Daoy (cell line): ENCODE results near the gene SLC26A9. TPM values are rescaled to one million over a fixed set of nuclear protein-coding genes. Genes with fewer than 3 reads are reported as not detected.
"Not testable (repeated sequence)": the region's sequence is repeated elsewhere in the genome, so short reads cannot be mapped to it uniquely, and the experiment has no call there.

ENCODE experiments used
- DNase-seq: peaks from one replicate; pipeline ENCODE4 v3.0.0-alpha.2; 2015; ENCODE audit warnings: low read depth
- total RNA-seq: library from RNA; depleted of rRNA; stranded (reverse); fragments of >200 nt; shearing (Covaris generic); gene quantifications from 2 replicates; pipeline ENCODE4 v1.2.3, GENCODE V29; 2014

The SLC26A9 gene
- total RNA-seq, 1 experiment from 2014 or later = not detected

DNA sequence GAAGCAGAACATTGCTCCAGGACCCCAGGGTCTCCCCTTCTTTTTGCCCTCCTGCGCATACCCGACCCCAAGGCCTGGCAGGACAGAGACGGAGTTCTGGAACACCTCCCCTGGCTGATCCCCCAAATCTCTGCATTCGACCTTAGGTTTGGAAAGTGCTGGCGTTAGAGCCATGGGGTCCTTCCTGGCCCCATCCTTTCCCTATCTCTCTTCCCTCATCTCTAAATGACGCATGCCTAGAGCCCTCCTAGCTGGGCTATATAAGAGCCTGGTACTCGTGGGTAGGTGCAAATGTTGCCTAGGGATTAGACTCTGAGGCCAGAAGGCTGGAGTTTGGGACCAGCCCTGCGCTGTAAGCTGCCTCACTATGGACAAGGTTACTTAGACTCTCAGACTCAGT is 16.6 kb downstream of the SLC26A9 start:
- no peak for DNase-seq

DNA sequence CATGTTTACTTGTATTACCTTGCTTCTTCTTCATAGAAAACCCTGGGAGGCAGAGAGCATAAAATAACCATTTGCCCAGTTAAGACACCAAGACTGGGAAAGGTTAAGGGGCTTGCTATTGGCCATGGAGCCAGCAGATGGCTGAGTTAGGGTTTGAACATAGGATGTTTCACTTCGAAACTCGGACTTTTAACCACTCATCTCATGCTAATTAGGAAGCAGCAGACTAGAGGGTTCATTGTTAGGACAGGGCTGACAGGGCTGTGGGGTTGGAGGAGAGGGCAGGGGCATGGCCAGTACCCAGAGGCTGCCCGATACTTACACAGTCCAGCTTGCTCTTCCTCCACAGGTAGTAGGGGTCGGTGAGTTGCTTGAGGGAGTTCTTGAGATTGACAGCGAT is 17.0 kb downstream of the SLC26A9 start:
- DNase-seq = no peak

DNA sequence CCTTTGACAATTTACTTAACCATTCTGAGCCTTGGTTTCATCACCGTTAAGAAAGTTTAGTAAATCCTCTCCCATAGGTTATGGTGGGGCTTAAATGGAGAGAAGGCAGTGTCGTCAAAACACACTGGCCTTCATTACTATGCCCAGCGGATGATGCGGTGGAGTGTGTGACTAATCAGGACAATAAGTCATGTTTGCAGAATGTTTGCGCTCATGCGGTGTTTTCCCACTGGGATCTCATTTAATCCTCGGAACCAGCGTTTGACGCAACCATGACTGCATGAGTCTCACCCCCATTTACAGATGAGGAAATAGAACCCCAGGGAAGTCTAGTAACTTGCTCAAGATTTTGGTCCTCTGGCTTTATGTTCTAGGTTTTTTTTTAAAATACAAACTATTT is 17.5 kb downstream of the SLC26A9 start:
- peak; percentile 95 for DNase-seq

DNA sequence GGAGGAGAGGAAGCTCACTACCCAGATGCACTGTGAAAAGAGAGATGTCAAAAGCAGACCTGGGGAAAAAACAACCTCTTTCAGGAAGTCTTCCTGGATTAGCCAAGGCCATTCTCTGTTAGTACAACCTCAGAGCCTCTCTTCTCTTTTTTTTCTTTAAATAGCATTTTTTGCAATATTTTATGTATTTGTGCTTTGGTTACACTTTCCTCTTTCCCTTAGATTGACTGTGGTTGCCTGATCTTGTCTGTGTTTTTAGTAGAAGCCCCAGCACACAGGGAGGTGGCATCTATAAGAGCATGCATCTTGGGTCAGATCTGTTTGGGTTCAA is 18.8 kb downstream of the SLC26A9 start:
- DNase-seq = no peak

DNA sequence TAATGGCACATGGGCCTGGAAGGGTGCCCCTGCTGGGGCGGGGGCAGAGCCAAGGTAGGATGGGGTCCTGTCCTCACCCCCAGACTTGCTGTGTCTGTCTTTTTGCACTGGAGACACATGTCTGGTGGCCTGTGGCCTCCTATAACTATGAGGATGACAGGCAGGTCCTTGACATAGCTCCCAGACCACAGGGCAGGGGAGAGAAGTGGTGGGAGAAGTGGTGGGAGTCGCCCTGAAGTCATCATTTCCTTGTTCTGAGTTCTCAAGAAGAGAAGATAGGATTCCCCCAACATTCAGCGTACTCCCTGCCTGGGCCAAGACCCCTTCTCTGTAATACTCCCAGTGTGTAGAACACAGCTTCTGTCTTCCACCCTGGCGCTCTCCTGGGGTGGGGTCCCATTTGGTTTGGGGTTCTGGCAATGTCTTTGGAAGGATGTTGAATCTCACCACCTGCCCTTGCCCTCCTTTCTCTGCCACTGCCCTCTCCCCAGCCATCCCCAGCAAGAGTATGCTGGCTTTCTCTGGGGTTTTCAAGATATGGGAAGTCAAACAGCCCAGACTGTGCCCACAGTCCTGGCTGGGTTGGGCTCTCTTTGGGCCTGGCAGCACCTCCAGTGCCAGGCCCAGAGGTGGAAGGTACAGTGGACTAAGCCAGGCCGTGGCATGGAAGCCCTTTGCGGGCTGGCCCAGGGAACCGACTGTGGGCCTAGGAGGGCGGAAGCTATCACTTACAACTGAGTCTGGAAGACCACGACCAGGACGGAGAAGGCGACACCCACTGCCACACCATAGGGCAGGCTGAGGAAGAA is 19.4 kb downstream of the SLC26A9 start:
- no peak for DNase-seq

DNA sequence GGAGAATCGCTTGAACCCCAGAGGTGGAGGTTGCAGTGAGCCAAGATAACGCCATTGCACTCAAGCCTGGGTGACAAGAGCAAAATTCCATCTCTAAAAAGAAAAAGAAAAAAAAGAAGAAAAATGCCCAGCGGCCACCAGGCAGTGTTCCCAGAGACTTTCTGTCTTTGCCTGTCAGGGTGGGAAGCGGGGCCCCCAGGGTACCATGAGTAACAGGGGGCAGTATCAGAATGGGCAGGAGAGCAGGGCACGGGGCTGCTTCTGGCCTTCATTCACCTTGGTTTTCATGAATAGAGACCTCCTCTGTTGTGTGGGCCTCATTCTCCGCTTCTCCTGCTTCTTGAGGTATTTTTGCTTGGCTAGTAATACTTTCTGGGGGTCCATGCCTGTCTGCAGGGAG is 20.4 kb downstream of the SLC26A9 start:
- DNase-seq = no peak

DNA sequence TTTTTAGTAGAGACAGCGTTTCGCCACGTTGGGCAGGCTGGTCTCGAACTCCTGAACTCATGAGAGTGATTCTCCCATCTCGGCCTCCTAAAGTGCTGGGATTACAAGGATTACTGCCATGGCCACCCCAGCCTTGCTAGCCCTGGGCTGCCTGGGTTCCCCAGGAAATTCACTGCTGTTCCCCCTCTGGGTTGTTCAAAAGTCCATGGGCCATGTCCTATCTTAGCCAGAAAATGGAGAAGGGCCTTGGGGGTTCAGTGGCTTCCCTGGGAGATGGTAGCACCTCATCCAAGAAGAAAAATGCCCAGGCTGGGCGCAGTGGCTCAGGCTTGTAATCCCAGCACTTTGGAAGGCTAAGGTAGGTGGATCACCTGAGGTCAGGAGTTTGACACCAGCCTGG is 20.9 kb downstream of the SLC26A9 start:
- DNase-seq = no peak

DNA sequence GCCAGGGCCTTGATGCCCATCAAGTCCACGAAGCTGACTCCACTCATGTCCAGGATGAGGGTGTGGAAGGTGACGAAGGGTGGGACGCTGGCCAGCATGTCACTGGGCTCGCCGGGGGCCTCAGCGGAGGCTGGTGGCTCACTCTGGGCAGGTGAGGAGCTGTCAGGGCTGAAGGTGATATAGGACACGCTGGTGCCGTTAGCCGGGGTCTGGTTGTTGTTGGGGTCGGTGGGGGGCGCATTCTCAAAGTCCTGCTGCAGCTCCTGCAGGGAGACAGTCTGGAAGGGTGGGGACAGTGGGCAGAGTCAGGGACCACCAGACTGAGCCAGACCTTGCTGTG is 21.7 kb downstream of the SLC26A9 start:
- DNase-seq = no peak

DNA sequence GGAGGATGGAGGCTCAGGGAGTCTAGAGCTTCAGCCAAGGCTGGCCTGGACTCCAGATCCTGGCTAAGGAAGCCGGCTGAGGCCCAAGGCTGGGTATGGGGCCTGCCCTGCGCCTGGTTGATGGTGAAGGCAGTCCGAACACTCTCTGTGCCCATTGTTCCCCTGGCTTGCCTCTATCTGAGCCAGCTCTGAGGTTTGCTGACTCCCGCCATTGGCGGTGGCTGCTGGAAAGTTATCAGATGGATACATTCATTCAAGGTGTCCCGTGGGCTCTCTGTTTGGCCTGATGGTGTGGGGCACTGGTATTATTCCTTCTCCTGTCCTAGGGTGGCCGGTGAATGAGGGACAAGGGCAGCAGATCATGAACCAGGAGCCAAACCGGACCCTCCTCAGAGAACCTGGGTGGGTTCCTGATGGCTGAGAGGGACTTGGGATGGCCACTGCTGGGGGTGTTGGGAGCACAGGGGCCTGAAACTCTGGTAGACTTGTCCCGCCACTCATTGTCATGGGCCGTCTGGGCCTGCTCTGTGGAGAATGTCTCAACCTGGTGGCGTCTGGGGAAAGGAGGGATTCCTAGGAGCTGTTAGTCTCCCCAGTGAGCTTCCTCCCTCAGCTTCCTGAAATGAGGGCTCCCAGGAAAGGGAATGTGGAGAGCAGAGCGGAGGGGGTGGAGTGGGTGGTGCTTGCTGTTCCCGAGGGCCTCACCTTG is 22.2 kb downstream of the SLC26A9 start:
- DNase-seq = no peak

DNA sequence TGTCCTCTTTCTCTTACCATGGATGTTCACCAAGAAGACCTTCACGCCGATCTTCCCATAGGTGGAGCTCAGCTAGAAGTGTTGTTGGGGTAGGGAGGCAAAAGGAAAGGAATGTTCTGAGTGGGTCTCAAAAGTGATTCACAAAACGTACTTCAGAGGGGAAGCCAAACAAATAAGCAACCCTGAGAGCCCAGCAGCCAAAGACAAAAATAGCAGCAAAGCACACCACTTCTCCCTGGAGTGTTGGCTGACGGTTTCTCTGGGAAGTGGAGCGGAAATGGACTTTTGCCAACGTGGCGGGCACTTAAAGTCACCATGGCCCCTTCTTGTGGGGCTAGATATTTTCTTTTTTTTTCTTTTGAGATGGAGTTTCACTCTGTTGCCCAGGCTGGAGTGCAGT is 23.1 kb downstream of the SLC26A9 start:
- DNase-seq = peak; percentile 43

DNA sequence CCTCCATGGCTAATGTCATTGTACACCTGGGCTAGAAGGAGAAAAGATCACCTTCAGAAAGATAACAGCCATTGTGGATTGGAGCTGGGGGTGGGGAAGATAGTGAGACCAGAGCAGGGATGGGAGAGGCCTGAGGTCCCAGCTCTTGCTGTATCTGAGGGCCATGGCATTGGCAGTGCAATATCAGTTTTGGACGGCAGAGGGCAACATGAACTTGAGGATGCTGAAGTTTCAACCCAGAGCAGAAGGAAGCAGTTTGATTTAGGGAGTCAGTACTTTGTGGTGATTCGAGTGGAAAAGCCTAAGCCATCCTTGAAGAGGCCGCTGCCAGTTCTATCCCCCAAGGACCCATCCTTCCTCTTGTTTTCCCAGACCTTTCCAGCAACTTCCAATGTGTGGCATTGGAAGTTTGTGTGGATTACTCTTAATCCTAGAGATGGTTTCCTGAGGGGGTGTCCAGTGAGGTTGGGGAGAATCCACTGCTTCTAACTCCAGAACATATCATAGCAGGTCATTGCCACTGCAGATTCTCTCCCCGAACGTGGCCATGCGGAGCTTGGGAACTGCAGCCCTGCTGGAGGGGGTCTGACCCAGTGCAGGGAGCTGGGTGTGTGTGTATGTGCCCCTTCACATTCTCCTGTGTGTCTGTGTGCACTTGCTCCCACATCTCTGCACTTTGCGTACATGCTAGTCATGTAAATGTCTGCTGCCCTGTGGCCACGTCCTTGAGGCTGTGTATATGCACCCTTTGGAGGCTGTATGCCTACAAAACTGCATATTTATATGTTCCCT is 24.1 kb downstream of the SLC26A9 start:
- DNase-seq = peak; percentile 85

DNA sequence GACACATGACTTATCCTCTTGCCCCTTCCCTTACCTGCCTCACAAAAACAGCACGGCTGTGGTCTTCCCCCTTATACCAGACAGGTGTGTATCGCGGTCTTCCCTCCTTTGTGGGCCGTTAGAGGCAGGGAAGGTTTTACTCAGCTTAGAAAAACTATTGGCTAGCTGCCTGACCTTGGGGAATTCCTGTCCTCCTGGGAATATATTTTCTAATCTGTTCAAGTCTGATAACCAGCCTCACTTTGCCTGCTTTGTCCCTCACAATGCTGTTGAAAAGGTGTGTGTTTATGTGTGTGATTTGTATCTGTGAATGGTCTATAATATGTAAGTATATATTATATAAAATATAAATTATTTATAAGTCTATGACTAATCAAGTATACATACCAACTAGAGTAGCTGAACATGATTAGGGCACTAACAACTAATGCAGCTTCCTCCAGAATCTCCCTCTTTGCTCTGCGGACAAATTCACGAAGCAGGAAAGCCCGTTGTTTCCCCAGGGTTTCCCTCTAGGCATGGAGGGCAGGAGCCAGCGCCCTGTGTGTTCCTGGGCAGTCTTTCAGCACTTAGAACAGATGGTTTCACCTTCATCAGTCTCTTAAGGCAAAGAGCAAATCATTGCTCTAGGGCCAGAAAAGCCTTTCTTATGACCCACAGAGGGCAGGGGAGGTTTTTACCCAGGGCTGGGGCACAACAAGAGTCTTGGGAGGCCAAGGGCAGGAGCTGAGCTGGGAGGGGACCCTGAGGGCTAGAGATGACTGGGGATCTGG is 25.6 kb downstream of the SLC26A9 start:
- DNase-seq = no peak

DNA sequence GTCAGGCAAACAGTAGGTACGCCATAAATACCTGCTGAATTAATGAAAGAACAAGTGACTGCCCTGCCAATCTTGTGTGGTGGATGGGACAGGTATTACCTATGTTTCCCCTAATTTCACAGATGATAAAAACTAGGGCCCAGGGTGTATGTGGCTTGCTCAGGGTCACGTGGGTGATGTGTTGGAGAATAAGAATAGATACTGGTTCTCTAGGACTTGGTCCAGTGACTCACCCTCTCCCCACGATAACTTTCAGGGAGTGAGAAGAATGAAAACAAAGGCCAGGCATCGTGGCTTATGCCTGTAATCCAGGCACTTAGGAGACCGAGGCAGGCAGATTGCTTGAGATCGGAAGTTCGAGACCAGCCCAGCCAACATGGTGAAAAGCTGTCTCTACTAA is 26.7 kb downstream of the SLC26A9 start:
- DNase-seq = peak; percentile 57

DNA sequence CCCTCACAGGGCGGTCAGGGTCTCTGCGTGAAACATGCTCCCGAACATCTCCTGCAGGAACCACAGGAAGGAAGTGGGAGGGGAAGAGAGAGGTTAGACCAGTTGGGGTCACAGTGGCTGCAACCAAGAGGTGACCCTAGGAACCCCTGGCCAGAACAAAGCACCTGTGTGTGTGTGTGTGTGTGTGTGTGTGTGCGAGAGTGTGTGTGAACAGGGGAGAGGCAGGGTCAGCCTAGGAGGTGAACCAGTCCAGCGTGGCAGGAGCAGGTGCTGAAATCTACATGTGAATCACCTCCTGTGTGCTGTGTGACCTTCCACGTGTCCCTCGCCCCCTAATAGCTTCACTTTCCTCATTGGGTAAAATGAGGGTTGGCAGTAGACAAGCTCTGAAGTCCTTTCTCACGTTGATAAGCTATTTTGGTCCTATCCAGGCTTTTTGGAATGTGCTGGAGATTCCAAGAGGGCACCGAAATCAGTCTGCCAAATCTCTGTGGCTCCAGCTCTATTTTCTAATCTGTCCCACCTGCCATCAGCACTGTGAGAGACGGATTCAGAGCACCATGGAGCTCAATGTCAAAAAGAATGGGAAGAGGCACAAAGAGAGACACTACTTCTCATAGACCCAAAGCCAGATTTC is 27.8 kb downstream of the SLC26A9 start:
- DNase-seq = no peak

DNA sequence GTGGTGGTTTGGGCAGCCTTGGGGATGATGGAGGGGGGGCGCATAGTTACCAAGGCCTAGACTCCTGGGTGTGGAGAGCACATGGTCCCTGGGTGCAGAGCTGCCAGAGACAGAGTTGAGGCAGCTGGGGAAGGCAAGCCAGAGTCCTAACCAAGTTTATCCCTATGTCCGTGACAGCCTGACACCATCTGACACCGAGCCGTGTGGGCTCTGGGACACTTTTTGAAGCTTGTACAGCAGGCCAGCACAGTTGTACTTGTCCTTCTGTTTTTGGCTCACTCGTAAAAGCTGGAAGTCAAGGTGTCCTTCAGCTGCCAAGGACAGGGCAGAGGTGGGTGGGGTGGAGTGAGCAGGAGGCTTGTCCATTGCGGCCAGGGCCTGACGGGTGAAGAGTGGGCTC is 28.5 kb downstream of the SLC26A9 start:
- no peak for DNase-seq

DNA sequence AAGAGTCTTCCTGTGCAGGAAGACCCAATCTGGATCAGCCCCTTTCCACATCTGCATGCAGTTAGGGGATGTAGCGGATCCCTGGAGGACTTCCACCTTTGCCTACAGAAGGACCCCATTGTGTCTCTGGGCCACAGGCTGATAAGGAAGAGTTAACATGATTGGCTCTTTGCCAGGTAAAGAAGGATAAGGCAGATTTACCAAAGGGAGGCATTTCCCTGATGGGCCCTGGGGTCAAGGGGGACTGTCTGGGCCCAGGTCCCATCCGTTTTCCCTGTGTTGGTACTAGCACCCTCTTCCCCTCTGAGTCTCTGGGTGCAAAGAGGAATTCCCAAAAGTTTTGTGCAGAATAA is 29.1 kb downstream of the SLC26A9 start:
- DNase-seq = no peak

DNA sequence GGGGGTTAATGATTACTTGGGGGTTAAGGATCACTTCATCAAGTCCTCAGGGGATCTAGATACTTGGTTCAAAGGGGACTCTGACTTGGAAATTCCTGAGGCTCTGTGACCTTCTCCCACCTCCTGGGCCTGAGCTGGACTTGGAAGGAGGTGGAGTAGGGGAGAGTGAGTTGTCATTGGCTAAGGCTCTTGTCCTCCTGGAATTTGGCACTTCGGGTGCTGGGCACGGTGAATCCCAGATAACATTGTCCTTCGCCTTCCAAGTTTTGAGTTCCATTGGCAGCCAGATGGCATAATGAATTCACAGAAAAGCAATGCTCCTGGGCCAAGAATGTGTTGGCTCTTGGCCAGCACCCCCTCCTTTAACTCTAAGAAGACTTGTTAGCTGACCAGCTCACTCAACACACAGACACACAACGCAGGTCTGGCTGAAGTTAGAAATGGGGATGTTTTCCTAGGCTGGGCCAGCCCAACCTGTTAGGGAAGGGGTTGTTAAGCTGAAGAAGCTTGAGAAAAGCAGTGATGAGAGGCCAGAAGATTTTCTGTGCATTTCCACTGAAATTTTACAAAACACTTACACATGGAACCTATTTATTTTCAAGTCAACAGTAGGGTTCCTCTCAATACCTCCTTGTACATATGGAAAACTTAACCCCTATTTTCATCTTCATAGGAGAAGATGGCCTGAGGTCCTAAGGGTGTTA is 29.7 kb downstream of the SLC26A9 start:
- DNase-seq = peak; percentile 43

DNA sequence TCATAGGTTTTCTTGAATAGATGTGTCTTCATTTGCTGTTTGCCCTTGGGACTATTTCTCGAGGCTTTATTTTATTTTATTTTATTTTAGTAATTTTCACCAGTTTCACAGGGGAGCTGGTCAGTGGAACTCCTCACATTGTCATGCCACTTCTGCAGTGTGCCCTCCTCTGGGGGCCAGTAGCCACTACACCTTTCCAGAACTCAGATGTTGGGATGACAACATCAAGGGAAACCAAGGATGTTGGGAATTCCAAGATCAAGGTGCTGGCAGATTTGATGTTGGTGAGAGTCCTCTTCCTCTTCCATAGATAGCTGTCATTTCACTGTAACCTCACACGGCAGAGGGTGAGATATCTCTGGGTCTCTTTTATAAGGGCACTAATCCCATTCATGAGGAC is 35.5 kb downstream of the SLC26A9 start:
- DNase-seq = peak; percentile 45

DNA sequence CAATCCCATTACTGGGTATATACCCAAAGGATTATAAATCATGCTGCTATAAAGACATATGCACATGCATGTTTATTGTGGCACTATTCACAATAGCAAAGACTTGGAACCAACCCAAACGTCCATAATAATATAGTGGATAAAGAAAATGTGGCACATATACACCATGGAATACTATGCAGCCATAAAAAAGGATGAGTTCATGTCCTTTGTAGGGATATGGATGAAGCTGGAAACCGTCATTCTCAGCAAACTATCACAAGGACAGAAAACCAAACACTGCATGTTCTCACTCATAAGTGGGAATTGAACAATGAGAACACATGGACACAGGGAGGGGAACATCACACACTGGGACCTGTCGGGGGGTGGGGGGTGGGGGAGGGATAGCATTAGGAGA is 38.2 kb downstream of the SLC26A9 start:
- DNase-seq = not testable (repeated sequence)

DNA sequence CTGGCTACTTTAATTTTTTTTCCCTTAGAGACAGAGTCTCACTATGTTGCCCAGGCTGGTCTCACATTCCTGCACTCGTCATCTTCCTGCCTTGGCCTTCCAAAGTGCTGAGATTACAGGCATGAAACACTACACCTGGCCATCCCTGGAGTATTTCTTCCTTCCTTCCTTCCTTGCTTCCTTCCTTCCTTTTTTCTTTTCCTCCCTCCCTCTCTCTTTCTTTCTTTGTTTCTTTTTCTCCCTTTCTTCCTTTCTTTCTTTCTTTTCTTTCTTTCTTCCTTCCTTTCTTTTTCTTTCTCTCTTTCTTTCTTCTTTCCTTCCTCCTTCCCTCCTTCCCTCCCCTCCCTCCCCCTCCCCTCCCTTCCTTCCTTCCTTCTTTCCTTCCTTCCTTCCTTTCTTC is 46.9 kb downstream of the SLC26A9 start:
- DNase-seq = no peak

DNA sequence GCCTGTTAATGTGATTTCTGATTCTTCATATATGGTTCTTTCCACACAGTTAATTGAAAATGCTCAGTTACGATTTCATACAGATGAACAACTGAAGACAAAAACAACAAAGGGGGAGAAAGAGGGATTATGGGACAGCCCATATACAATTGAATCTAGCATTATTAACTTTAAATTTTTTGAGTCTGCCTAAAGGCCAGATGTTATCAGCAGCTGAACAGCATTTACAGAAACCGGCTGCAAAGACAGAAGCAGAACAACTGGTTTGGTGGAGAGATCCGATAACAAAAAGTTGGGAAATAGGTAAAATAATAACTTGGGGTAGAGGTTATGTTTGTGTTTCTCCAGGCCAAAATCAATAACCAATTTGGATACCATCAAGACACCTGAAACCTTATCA is 49.1 kb downstream of the SLC26A9 start:
- DNase-seq = not testable (repeated sequence)
